K562 (cell line): ENCODE data around the gene MRPL48. TPM values are rescaled to one million over a fixed set of nuclear protein-coding genes. Genes with fewer than 3 reads are reported as not detected.

Experiments used
- CTCF ChIP-seq, 3 experiments: IDR thresholded peaks in 2 of 3; conservative IDR thresholded peaks in 1 of 3; 2 replicates each; pipeline ENCODE4 v1.5.1; 2011 to 2012; ENCODE audit warnings: low read length in 3 of 3, mild to moderate bottlenecking in 3 of 3, control low read depth in 2 of 3, improper control_type of control experiment in 1 of 3, inconsistent platforms in 1 of 3, low read depth in 1 of 3, mixed read lengths in 1 of 3, moderate library complexity in 1 of 3; ENCODE audit not compliant: insufficient read depth in 2 of 3
- TAF7 ChIP-seq: fragments of 450-650 bp; IDR thresholded peaks from 2 replicates; pipeline ENCODE4 v1.6.1; 2016; ENCODE audit warnings: missing genetic modification characterization, missing compliant biosample characterization
- TBL1XR1 ChIP-seq, 2 experiments: IDR thresholded peaks; 2 replicates each; pipeline ENCODE4 v1.6.1; 2012; ENCODE audit warnings: improper control_type of control experiment in 2 of 2, low read length in 2 of 2, mild to moderate bottlenecking in 1 of 2
- U2AF1 ChIP-seq: fragments of 200-400 bp; formaldehyde crosslinking; optimal IDR thresholded peaks from 2 replicates; pipeline ENCODE3; 2017; ENCODE audit warnings: mild to moderate bottlenecking, low read depth, low read length, moderate library complexity
- YY1 ChIP-seq, 3 experiments: IDR thresholded peaks; 2 replicates each; pipeline ENCODE4 v1.6.1; 2011; ENCODE audit warnings: low read length in 2 of 3, mild to moderate bottlenecking in 2 of 3, moderate library complexity in 2 of 3, borderline replicate concordance in 1 of 3, control low read depth in 1 of 3, low read depth in 1 of 3; ENCODE audit not compliant: insufficient read depth in 3 of 3, insufficient replicate concordance in 2 of 3, control insufficient read depth in 1 of 3, insufficient read length in 1 of 3; ENCODE audit errors: extremely low read depth in 1 of 3
- ZNF24 ChIP-seq: fragments of 450-650 bp; IDR thresholded peaks from 2 replicates; pipeline ENCODE4 v1.6.1; 2016
- ZNF384 ChIP-seq: IDR thresholded peaks from 2 replicates; pipeline ENCODE4 v1.6.1; 2012; ENCODE audit warnings: low read depth, low read length, improper control_type of control experiment
- polyA plus RNA-seq, 8 experiments: library from polyadenylated mRNA; depleted of rRNA in 4 of 8; stranded (reverse) in 5 of 8; unstranded in 3 of 8; fragments of >200 nt; fragmentation: Nextera tagmentation in 2 of 8; fragmentation: Illumina TruSeq in 1 of 8; extraction: Ambion mirVana in 2 of 8; extraction: Trizol in 1 of 8; gene quantifications; 2 replicates each; pipeline versions ENCODE4 v1.2.1 to v1.2.3, GENCODE V29; 2011 to 2014; ENCODE audit warnings: inconsistent platforms in 1 of 8, missing spikeins in 1 of 8
- total RNA-seq, 7 experiments: library from RNA; depleted of rRNA in 6 of 7; stranded (reverse); fragments of >200 nt in 6 of 7; fragmentation: Illumina TruSeq in 2 of 7; extraction: Trizol in 2 of 7; gene quantifications; 2 replicates each; pipeline versions ENCODE4 v1.2.1 to v1.2.3, GENCODE V29; 2011 to 2021; ENCODE audit warnings: low replicate concordance in 1 of 7
- TF ChIP-seq, protein P1 (sequence below): IDR thresholded peaks from 2 replicates; pipeline ENCODE4 v1.6.1; 2016; ENCODE audit warnings: missing genetic modification characterization, missing compliant biosample characterization
- TF ChIP-seq, protein P2 (sequence below), 2 experiments: fragments of 450-650 bp in 1 of 2; sonication (generic) in 1 of 2; formaldehyde crosslinking in 1 of 2; IDR thresholded peaks; 2 replicates each; pipeline versions ENCODE4 v1.7.1 to v1.9.0; 2016 to 2022; ENCODE audit warnings: inconsistent platforms in 1 of 2, mild to moderate bottlenecking in 1 of 2, missing genetic modification reagents in 1 of 2
- TF ChIP-seq, protein P3 (sequence below): fragments of 450-650 bp; IDR thresholded peaks from 2 replicates; pipeline ENCODE4 v1.6.1; 2016; ENCODE audit warnings: antibody characterized with exemption

Gene MRPL48
- total and polyA plus RNA-seq, 9 of the 15 experiments (the other 6 are each of a cell fraction or from before 2014, with no cell fraction given): 66.0 to 237 (median 104) TPM

DNA sequence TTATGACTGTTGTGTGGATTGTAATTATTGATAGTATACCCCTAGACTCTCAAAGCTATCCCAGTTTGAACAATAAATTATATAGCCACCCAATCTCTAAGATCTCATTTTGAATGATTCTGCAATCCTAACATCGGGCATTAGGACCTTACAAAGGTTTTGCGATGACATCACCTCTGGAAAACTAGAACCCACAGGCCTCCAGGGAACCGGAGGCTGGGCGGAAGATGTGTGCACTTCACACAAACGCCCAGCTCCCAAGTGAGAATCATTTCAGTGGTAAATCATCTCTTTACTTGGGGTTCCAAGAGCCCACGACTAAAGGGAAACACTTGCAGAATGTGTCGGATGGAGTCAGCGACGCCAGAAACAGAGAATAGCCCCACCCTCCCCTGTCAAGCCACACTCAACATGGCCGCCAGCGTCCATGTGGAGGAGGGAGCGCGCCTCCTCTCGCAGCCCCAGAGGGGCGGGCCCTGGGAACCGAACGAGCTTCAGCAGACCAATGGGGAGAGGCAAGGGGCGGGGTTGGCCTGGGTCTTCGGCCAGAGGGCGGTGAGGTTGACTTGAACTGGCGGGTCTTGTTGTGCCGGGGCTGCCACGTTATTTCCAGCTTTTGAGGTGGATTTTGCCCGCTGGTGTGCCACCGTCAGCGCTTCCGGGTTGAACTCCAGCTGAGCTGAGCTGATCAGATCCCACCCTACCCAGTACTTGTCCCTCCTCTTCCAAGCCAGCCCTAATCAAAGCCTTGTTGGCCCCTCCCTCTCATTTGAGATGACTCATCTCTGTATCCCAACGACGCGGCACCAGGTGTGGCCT, 8.4 kb upstream of the MRPL48 start (continued):
- TF ChIP-seq, protein P1, sequence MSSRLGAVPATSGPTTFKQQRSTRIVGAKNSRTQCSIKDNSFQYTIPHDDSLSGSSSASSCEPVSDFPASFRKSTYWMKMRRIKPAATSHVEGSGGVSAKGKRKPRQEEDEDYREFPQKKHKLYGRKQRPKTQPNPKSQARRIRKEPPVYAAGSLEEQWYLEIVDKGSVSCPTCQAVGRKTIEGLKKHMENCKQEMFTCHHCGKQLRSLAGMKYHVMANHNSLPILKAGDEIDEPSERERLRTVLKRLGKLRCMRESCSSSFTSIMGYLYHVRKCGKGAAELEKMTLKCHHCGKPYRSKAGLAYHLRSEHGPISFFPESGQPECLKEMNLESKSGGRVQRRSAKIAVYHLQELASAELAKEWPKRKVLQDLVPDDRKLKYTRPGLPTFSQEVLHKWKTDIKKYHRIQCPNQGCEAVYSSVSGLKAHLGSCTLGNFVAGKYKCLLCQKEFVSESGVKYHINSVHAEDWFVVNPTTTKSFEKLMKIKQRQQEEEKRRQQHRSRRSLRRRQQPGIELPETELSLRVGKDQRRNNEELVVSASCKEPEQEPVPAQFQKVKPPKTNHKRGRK (tag): no peak
- TF ChIP-seq TBL1XR1 (IDR thresholded peaks at IDR 0.05; ENCODE audit: low read length in 2 of 2) (peak; percentile 23 to 33; a peak in 2 of 4 replicates), U2AF1 (no peak), CTCF (IDR thresholded peaks at IDR 0.05 in 2 of 3, conservative IDR thresholded peaks at IDR 0.05 in 1 of 3; ENCODE audit: insufficient read depth in 2 of 3, low read depth in 1 of 3, low read length in 3 of 3) (peak in 1 of 3 experiments; percentile 11; a peak in 1 of 6 replicates), ZNF384 (peak; percentile 36; the same call in 1 of the 2 replicates), ZNF24 (no peak), TAF7 (tag) (peak; percentile 29; the same call in 1 of the 2 replicates), YY1 (IDR thresholded peaks at IDR 0.05; ENCODE audit: borderline replicate concordance in 1 of 3, control insufficient read depth in 1 of 3, extremely low read depth in 1 of 3, insufficient read depth in 3 of 3, insufficient read length in 1 of 3, insufficient replicate concordance in 2 of 3, low read depth in 1 of 3, low read length in 2 of 3) (peak; percentile 99 to 100 (median 100))
- TF ChIP-seq, protein P2, sequence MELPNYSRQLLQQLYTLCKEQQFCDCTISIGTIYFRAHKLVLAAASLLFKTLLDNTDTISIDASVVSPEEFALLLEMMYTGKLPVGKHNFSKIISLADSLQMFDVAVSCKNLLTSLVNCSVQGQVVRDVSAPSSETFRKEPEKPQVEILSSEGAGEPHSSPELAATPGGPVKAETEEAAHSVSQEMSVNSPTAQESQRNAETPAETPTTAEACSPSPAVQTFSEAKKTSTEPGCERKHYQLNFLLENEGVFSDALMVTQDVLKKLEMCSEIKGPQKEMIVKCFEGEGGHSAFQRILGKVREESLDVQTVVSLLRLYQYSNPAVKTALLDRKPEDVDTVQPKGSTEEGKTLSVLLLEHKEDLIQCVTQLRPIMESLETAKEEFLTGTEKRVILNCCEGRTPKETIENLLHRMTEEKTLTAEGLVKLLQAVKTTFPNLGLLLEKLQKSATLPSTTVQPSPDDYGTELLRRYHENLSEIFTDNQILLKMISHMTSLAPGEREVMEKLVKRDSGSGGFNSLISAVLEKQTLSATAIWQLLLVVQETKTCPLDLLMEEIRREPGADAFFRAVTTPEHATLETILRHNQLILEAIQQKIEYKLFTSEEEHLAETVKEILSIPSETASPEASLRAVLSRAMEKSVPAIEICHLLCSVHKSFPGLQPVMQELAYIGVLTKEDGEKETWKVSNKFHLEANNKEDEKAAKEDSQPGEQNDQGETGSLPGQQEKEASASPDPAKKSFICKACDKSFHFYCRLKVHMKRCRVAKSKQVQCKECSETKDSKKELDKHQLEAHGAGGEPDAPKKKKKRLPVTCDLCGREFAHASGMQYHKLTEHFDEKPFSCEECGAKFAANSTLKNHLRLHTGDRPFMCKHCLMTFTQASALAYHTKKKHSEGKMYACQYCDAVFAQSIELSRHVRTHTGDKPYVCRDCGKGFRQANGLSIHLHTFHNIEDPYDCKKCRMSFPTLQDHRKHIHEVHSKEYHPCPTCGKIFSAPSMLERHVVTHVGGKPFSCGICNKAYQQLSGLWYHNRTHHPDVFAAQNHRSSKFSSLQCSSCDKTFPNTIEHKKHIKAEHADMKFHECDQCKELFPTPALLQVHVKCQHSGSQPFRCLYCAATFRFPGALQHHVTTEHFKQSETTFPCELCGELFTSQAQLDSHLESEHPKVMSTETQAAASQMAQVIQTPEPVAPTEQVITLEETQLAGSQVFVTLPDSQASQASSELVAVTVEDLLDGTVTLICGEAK (IDR thresholded peaks at IDR 0.05): peak; percentile 76
- TF ChIP-seq, protein P2 (CRISPR knock-in tag; IDR thresholded peaks at IDR 0.05): no peak
- TF ChIP-seq, protein P3, sequence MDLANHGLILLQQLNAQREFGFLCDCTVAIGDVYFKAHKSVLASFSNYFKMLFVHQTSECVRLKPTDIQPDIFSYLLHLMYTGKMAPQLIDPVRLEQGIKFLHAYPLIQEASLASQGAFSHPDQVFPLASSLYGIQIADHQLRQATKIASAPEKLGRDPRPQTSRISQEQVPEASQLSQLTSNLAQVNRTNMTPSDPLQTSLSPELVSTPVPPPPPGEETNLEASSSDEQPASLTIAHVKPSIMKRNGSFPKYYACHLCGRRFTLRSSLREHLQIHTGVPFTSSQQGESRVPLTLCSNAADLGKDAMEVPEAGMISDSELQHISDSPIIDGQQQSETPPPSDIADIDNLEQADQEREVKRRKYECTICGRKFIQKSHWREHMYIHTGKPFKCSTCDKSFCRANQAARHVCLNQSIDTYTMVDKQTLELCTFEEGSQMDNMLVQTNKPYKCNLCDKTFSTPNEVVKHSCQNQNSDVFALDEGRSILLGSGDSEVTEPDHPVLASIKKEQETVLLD: 0 out of 2 replicates have a peak, but pooled peaks have one; percentile 15
